Endothelial cell of umbilical vein (primary cell): ENCODE data around the gene DOCK4. TPM values are rescaled to one million over a fixed set of nuclear protein-coding genes. Genes with fewer than 3 reads are reported as not detected.

Experiments used
- BruUV-seq: library from RNA; stranded (reverse); fragments of 400-500 nt; replicated peaks from 2 replicates; lab custom pipeline; 2021; lab: Mats Ljungman, UMichigan
- CTCF ChIA-PET: fragments of 300-600, 350-600 bp; sonication (Branson Sonifier 250); formaldehyde crosslinking; loops from one replicate; lab custom pipeline; 2021; ENCODE audit warnings: antibody characterized with exemption, inconsistent platforms; lab: Charles Lee
- POLR2A ChIA-PET: fragments of 300-600, 350-600 bp; sonication (Branson Sonifier 250); formaldehyde crosslinking; loops from one replicate; lab custom pipeline; 2021; ENCODE audit warnings: antibody characterized with exemption, inconsistent platforms; lab: Charles Lee
- DNase-seq: peaks from one replicate; pipeline ENCODE4 v3.0.0-alpha.2; 2011; ENCODE audit warnings: low read depth, low spot score
- FAIRE-seq: peaks from 2 replicates; lab custom pipeline; 2011; peaks lifted over from hg19 to GRCh38; lab: Jason Lieb, UNC
- H2AFZ ChIP-seq: 2 replicates; pipeline ENCODE4 v1.6.0; 2012; ENCODE audit warnings: low read depth, low read length, control low read depth, inconsistent platforms
- H3K27ac ChIP-seq: 2 replicates; pipeline ENCODE4 v1.5.1; 2011; ENCODE audit warnings: low read depth, mild to moderate bottlenecking, control low read depth, low read length, moderate library complexity; ENCODE audit not compliant: insufficient read depth
- H3K27me3 ChIP-seq, 2 experiments: 2 replicates each; pipeline versions ENCODE4 v1.6.0 to v1.6.1; 2011; ENCODE audit warnings: low read length in 2 of 2, mixed read lengths in 1 of 2; ENCODE audit not compliant: control insufficient read depth in 2 of 2, insufficient read depth in 2 of 2
- H3K36me3 ChIP-seq, 2 experiments: 2 replicates in 1 of 2; 3 replicates in 1 of 2; pipeline ENCODE4 v1.5.1; 2011; ENCODE audit warnings: low read length in 2 of 2, mild to moderate bottlenecking in 1 of 2, moderate library complexity in 1 of 2; ENCODE audit not compliant: control insufficient read depth in 2 of 2, insufficient read depth in 2 of 2; ENCODE audit errors: extremely low read depth in 1 of 2
- H3K4me1 ChIP-seq: 3 replicates; pipeline ENCODE4 v1.5.1; 2011; ENCODE audit warnings: mild to moderate bottlenecking, low read length; ENCODE audit not compliant: control insufficient read depth, insufficient read depth; ENCODE audit errors: extremely low read depth
- H3K4me2 ChIP-seq: 2 replicates; pipeline ENCODE4 v1.6.1; 2011; ENCODE audit warnings: low read length, control low read depth, mixed read lengths; ENCODE audit not compliant: insufficient read depth
- H3K4me3 ChIP-seq, 3 experiments: fragments of 200-600 bp in 1 of 3; sonication (generic), shearing (Covaris generic) in 1 of 3; replicated peaks in 1 of 3; 2 replicates each; pipeline ENCODE4 v1.5.1; 2011 to 2016; ENCODE audit warnings: control low read depth in 3 of 3, low read length in 3 of 3, mild to moderate bottlenecking in 2 of 3, inconsistent platforms in 1 of 3, low read depth in 1 of 3, moderate library complexity in 1 of 3; ENCODE audit not compliant: insufficient read depth in 1 of 3
- H3K79me2 ChIP-seq: 2 replicates; pipeline ENCODE4 v1.6.0; 2012; ENCODE audit warnings: low read length, inconsistent platforms; ENCODE audit not compliant: control insufficient read depth, insufficient read depth
- H3K9ac ChIP-seq: replicated peaks from 2 replicates; pipeline ENCODE3; 2011; ENCODE audit warnings: low read length, control low read depth; ENCODE audit not compliant: insufficient read depth; ENCODE audit errors: extremely low read depth
- H3K9me1 ChIP-seq: replicated peaks from 3 replicates; pipeline ENCODE4 v1.6.0; 2011; ENCODE audit warnings: mild to moderate bottlenecking, low read length; ENCODE audit not compliant: control insufficient read depth, insufficient read depth; ENCODE audit errors: extremely low read depth
- H3K9me3 ChIP-seq: replicated peaks from 2 replicates; pipeline ENCODE4 v1.5.1; 2012; ENCODE audit warnings: low read length, inconsistent platforms; ENCODE audit not compliant: control insufficient read depth, insufficient read depth
- H4K20me1 ChIP-seq: replicated peaks from 2 replicates; pipeline ENCODE3; 2011; ENCODE audit warnings: mild to moderate bottlenecking, low read length; ENCODE audit not compliant: control insufficient read depth, insufficient read depth; ENCODE audit errors: extremely low read depth
- CTCF ChIP-seq, 2 donors: IDR thresholded peaks; 1 replicate in 1 of 2; 2 replicates in 1 of 2; pipeline ENCODE4 v1.5.1; 2011; ENCODE audit warnings: low read length in 2 of 2, mild to moderate bottlenecking in 2 of 2, moderate library complexity in 2 of 2, control low read depth in 1 of 2, inconsistent platforms in 1 of 2, low read depth in 1 of 2; ENCODE audit not compliant: insufficient read depth in 1 of 2; ENCODE audit errors: extremely low read depth in 1 of 2
- EZH2 ChIP-seq: IDR thresholded peaks from 2 replicates; pipeline ENCODE4 v1.6.1; 2012; ENCODE audit warnings: borderline replicate concordance, low read depth, mild to moderate bottlenecking, moderate library complexity, low read length, inconsistent platforms; ENCODE audit not compliant: severe bottlenecking
- MAX ChIP-seq: IDR thresholded peaks from 2 replicates; pipeline ENCODE4 v1.6.1; 2011; ENCODE audit not compliant: insufficient read depth, insufficient read length
- MYC ChIP-seq: IDR thresholded peaks from one replicate; pipeline ENCODE4 v1.6.1; 2011; ENCODE audit warnings: mild to moderate bottlenecking, low read depth, low read length
- dilution Hi-C: fragments of 300-500 bp; cut with MboI; formaldehyde crosslinking; loops from one replicate; pipeline ENCODE4 v1.15.0; 2019; ENCODE audit warnings: low sequenced_read_pairs; ENCODE audit not compliant: extremely low pct_ligation_motif_present
- intact Hi-C: fragments of 100-400 bp; cut with micrococcal nuclease; formaldehyde crosslinking; loops from one replicate; pipeline ENCODE4 v1.10.0; 2022
- polyA plus RNA-seq, 4 experiments: library from polyadenylated mRNA; depleted of rRNA in 3 of 4; stranded (reverse) in 3 of 4; unstranded in 1 of 4; fragments of >200 nt; gene quantifications; 2 replicates each; pipeline versions ENCODE4 v1.2.1 to v1.2.3, GENCODE V29; 2011 to 2012; ENCODE audit warnings: missing spikeins in 1 of 4
- total RNA-seq: library from RNA; stranded (reverse); gene quantifications from 2 replicates; pipeline ENCODE4 v1.2.3, GENCODE V29; 2021

The DOCK4 gene
- total and polyA plus RNA-seq, 2 donors (not counting 3 experiments of a cell fraction or from before 2014, with no cell fraction given) = 47.4 to 164 TPM

- Histone ChIP-seq H3K4me3 (peak overlapping the region in 1 of 3 experiments; percentile 36), H3K4me2 (peak overlapping the region; percentile 78), H3K36me3 (no peaks in the 10 kb centered on the region), H3K9ac (peak overlapping the region; percentile 67), H3K9me3 (no peaks in the 10 kb centered on the region), H3K27ac (peak overlapping the region; percentile 95), H3K27me3 (no peaks in the 10 kb centered on the region), H3K79me2 (peaks cover 86% of the 10 kb centered on the region), H3K9me1 (no peaks in the 10 kb centered on the region), H4K20me1 (no peaks in the 10 kb centered on the region), H3K4me1 (peaks cover 49% of the 10 kb centered on the region), H2AFZ (no peak overlapping the region)
- peak; percentile 76 for FAIRE-seq
- intact Hi-C loops = loop anchor here (1.0 to 5.0 kb wide), 7 partner anchors 51 to 331 kb away; partner anchors contain the start of genes DOCK4 and ZNF277
- peak; percentile 48 for DNase-seq
- dilution Hi-C loops = no loop called here
- CTCF ChIA-PET = interaction anchor here (1.1 to 3.8 kb wide), 8 partner anchors 9 to 415 kb away, joined by 3 to 16 read pairs (median 5); partner anchors contain the start of genes DOCK4 and ZNF277
- TSS peak; percentile 96 for BruUV-seq
- TF ChIP-seq MAX = no peak
- TF ChIP-seq CTCF (IDR thresholded peaks at IDR 0.05; ENCODE audit: extremely low read depth in 1 of 2, insufficient read depth in 1 of 2, low read depth in 1 of 2, low read length in 2 of 2) = no peak
- TF ChIP-seq EZH2 = no peak
- no peak for TF ChIP-seq MYC
- POLR2A ChIA-PET = no interaction called here
Measured at GRCh38 chr7:112080978-112081377, 125.2 kb downstream of the DOCK4 start.
